IPS-20b (cell line): Measurements from ENCODE around the gene FGFRL1.
"Not testable (repeated sequence)": the region's sequence is repeated elsewhere in the genome, so short reads cannot be mapped to it uniquely, and the experiment has no call there.

Experiments used
- H3K27ac ChIP-seq: one replicate; pipeline ENCODE4 v1.5.1; 2013; ENCODE audit warnings: low read length
- H3K27me3 ChIP-seq: 2 replicates; pipeline ENCODE4 v1.6.1; 2013; ENCODE audit warnings: mild to moderate bottlenecking, low read length, inconsistent platforms; ENCODE audit not compliant: insufficient read depth
- H3K36me3 ChIP-seq: 2 replicates; pipeline ENCODE4 v1.6.1; 2013; ENCODE audit warnings: low read depth, mild to moderate bottlenecking, inconsistent platforms, low read length, moderate library complexity; ENCODE audit not compliant: insufficient read depth
- H3K4me1 ChIP-seq: 2 replicates; pipeline ENCODE4 v1.6.1; 2013; ENCODE audit warnings: mild to moderate bottlenecking, control low read depth, inconsistent platforms, low read length, moderate library complexity; ENCODE audit not compliant: insufficient read depth
- H3K4me3 ChIP-seq: 2 replicates; pipeline ENCODE4 v1.5.1; 2013; ENCODE audit warnings: mild to moderate bottlenecking, low read length, inconsistent platforms
- H3K9ac ChIP-seq: 2 replicates; pipeline ENCODE4 v1.6.1; 2013; ENCODE audit warnings: low read depth, mild to moderate bottlenecking, inconsistent platforms, low read length, moderate library complexity
- H3K9me3 ChIP-seq: 2 replicates; pipeline ENCODE4 v1.6.1; 2013; ENCODE audit warnings: mild to moderate bottlenecking, low read depth, low read length, inconsistent platforms; ENCODE audit not compliant: insufficient read depth

FGFRL1 gene

DNA sequence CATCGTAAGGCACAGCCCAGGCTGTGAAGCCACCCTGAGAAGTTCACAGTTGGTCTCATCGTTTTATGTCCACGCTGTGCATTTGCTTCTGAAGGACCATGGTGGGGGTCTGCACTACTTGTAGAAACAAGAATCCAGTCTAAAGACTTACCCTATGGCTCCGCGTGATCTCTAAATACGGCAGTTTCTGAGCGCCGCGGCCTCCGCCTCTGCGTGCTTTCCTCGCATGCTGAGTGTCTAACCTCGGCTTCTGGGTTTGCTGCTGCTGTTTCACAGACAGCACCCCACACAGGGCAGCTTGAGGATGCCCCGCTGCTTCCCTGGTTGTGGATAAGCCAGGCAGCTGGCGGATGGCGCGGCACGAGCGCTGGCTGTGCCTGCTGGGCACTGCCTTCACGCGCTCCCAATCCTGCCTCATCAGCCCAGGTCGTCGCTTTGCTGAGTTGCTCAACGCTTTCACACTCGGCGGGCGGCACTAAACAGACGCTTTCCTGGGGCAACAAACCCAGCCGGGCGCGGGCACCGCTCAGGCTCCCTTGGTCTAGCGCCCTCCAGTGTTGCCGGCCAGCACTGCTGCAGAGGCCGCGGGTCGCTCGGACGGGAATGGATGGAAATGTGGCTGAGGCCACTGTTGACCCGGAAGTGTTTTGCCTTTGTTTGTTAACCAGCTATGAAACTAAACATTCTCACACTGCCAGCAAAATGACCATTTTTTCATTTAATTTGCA, 39.2 kb downstream of the FGFRL1 start:
- H3K9ac ChIP-seq, result no peak overlapping the region
- H3K4me3 ChIP-seq, result no peak overlapping the region; the same call in 1 of the 2 replicates
- no peaks in the 10 kb centered on the region for H3K4me1 ChIP-seq
- no peaks in the 10 kb centered on the region for H3K9me3 ChIP-seq
- no peak overlapping the region for H3K27ac ChIP-seq
- H3K27me3 ChIP-seq, result peaks cover 87% of the 10 kb centered on the region
- H3K36me3 ChIP-seq, result no peaks in the 10 kb centered on the region

DNA sequence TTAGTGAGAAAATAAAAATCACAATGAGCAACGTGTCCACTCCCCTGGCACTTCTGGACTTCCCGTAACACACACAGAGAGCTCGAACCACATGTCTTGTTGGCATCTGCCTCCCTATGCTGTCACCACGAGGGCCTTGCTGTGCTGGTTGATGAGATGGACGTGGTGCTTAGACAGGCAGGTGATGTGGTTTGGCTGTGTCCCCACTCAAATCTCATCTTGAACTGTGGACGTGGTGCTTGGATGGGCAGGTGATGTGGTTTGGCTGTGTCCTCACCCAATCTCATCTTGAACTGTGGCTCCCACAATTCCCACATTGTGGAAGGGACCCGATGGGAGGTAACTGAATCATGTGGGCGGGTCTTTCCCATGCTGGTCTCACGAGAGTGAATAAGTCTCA, 40.0 kb downstream of the FGFRL1 start:
- H3K9me3 ChIP-seq, result no peaks in the 10 kb centered on the region
- H3K36me3 ChIP-seq, result no peaks in the 10 kb centered on the region
- peaks cover 94% of the 10 kb centered on the region for H3K27me3 ChIP-seq
- H3K27ac ChIP-seq, result no peak overlapping the region
- H3K4me1 ChIP-seq, result no peaks in the 10 kb centered on the region
- no peak overlapping the region for H3K4me3 ChIP-seq
- H3K9ac ChIP-seq, result no peak overlapping the region

DNA sequence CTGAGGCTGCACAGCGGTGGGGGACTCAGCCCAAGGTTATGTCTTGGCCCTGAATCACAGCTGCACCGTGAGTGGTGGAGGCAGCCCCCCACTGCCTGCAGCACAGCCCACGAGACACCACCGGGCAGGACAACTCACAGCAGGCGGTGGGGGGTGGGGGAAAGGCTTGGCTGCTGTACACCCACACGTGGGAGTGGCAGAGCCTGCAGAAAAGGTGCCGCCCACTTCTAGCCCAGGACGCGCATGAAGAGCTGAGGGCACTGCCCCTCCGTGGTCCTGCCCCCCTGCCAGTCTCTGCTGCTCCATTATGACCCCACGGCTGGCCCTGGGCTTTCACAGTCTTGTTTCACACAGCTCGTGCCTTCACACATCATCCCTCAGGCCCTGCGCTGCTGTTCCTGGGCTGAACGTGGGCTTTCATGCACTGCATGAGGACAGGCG, 40.8 kb downstream of the FGFRL1 start:
- no peak overlapping the region for H3K4me3 ChIP-seq
- H3K27me3 ChIP-seq, result peaks cover 91% of the 10 kb centered on the region
- no peaks in the 10 kb centered on the region for H3K4me1 ChIP-seq
- no peaks in the 10 kb centered on the region for H3K36me3 ChIP-seq
- H3K9me3 ChIP-seq, result no peaks in the 10 kb centered on the region
- H3K9ac ChIP-seq, result no peak overlapping the region
- H3K27ac ChIP-seq, result no peak overlapping the region

- peaks cover 82% of the 10 kb centered on the region for H3K27me3 ChIP-seq
- H3K4me1 ChIP-seq, result no peaks in the 10 kb centered on the region
- H3K4me3 ChIP-seq, result no peak overlapping the region
- H3K9me3 ChIP-seq, result no peaks in the 10 kb centered on the region
- no peaks in the 10 kb centered on the region for H3K36me3 ChIP-seq
- H3K27ac ChIP-seq, result no peak overlapping the region
- no peak overlapping the region for H3K9ac ChIP-seq
Measured at GRCh38 chr4:1053080-1053661, 41.7 kb downstream of the FGFRL1 start.

DNA sequence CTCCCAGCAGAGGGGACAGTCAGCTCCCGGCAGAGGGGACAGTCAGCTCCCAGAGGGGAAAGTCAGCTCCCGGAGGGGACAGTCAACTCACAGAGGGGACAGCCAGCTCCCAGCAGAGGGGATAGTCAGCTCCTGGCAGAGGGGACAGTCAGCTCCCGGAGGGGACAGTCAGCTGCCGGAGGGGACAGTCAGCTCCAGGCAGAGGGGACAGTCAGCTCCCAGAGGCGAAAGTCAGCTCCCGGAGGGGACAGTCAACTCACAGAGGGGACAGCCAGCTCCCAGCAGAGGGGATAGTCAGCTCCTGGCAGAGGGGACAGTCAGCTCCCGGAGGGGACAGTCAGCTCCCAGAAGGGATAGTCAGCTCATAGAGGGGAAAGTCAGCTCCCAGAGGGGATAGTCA, 42.5 kb downstream of the FGFRL1 start:
- not testable (repeated sequence) for H3K36me3 ChIP-seq
- H3K27me3 ChIP-seq, result peaks cover 75% of the 10 kb centered on the region

GRCh38 chr4:1054696-1055242, 43.3 kb downstream of the FGFRL1 start:
- not testable (repeated sequence) for H3K27ac ChIP-seq, H3K4me1 ChIP-seq, H3K4me3 ChIP-seq, H3K9me3 ChIP-seq, H3K9ac ChIP-seq, H3K36me3 ChIP-seq
- peaks cover 66% of the 10 kb centered on the region for H3K27me3 ChIP-seq

More for the DNA sequence above, 42.5 kb downstream of the FGFRL1 start:
- not testable (repeated sequence) for H3K9me3 ChIP-seq, H3K4me1 ChIP-seq, H3K4me3 ChIP-seq, H3K9ac ChIP-seq, H3K27ac ChIP-seq

GRCh38 chr4:1055243-1055701, 43.8 kb downstream of the FGFRL1 start:
- H3K36me3 ChIP-seq, H3K27ac ChIP-seq, H3K4me3 ChIP-seq, H3K9ac ChIP-seq, H3K9me3 ChIP-seq, H3K4me1 ChIP-seq: not testable (repeated sequence)
- peaks cover 61% of the 10 kb centered on the region for H3K27me3 ChIP-seq

- Histone ChIP-seq H3K27ac (no peak overlapping the region), H3K4me3 (no peak overlapping the region; the same call in 1 of the 2 replicates), H3K4me1 (no peaks in the 10 kb centered on the region), H3K9me3 (no peaks in the 10 kb centered on the region), H3K36me3 (no peaks in the 10 kb centered on the region), H3K27me3 (peaks cover 56% of the 10 kb centered on the region), H3K9ac (no peak overlapping the region)
Measured at GRCh38 chr4:1055721-1056590, 44.5 kb downstream of the FGFRL1 start.

DNA sequence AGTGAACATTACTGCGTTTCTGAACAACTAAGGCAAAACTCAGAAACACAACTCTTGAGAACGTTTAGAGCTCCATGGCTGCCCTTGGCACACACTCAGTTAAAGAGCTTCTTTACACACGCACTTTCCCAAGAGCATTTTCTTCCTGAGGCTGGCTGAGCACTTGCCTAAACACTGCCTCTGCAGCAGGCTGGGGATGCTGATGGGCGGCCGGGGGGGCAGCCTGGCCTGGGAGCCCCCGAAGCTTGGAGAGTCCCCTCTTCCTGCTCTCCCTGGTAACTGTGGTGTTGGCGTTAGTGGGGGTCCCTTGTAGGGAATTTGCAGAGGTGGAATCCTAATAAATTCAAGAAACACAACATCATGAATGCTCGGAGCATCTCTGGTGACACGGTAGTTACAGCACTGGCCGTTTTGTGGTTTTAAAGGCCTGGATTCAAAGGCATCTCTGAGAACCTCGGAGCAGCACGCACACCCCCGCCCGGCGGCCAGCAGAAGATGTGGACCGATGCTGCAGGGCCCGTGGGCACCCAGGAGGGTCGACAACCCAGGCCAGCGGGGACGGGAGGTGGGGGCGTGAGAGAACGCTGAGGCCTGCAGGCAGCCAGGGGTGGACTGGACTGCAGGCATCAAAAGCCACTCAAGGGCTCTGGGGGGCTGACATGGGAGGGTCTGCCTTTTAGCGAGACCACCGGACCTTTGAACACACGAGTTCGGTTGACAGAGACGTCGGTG, 45.4 kb downstream of the FGFRL1 start:
- H3K9ac ChIP-seq, result no peak overlapping the region

GRCh38 chr4:1057403-1057745, 45.9 kb downstream of the FGFRL1 start:
- H3K27ac ChIP-seq, result no peak overlapping the region
- no peaks in the 10 kb centered on the region for H3K4me1 ChIP-seq
- no peaks in the 10 kb centered on the region for H3K36me3 ChIP-seq
- H3K9ac ChIP-seq, result no peak overlapping the region
- H3K4me3 ChIP-seq, result no peak overlapping the region
- H3K9me3 ChIP-seq, result no peaks in the 10 kb centered on the region
- peaks cover 42% of the 10 kb centered on the region for H3K27me3 ChIP-seq

More for the DNA sequence above, 45.4 kb downstream of the FGFRL1 start:
- Histone ChIP-seq H3K27me3 (peaks cover 47% of the 10 kb centered on the region), H3K4me1 (no peaks in the 10 kb centered on the region), H3K36me3 (no peaks in the 10 kb centered on the region), H3K27ac (no peak overlapping the region), H3K4me3 (no peak overlapping the region), H3K9me3 (no peaks in the 10 kb centered on the region)
